HG03135 (cell line): ENCODE measurements around the gene NLGN4X.

ENCODE experiments used
- ATAC-seq: cut with Tn5 transposase; IDR thresholded peaks from one replicate; pipeline ENCODE4 v1.9.1; 2021; ENCODE audit warnings: mild to moderate bottlenecking, moderate library complexity; ENCODE audit not compliant: unreplicated experiment

NLGN4X gene

GRCh38 chrX:5876984-5877596 is 351.6 kb downstream of the NLGN4X start:
- ATAC-seq, result no peak

DNA sequence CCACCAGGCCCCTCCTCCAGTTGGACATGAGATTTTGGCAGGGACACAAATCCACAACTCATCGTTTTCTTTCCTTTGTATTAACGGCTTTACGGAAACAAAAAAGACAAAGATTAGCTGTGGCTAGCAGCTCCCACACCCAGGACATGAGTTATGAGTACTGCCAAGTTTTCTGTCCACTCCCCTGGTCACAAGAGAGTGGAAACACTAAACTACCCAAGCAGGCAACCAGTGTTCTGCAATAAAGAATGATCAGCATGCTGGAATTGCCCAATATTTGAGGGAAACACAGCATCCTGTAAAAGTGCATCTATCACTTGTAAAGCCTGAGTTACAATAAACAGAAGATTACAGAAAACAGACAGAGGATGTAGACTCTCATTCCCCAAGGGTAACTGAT is 358.4 kb downstream of the NLGN4X start:
- no peak for ATAC-seq

GRCh38 chrX:5869786-5870185 is 358.9 kb downstream of the NLGN4X start:
- no peak for ATAC-seq

DNA sequence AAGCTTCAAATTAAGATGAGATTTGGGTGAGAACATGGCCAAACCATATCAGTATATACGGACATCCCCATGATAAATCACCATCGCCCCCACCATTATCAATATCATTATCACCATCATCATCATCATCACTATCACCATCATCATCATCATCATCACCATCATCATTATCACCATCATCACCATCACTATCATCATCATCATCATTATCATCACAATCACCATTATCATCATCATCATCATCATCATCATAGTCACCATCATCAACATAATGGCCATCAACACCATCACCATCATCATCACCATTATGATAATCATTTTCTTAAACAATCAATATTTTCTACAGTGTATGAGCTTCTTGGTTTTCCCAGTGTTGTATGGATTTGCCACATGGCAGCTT is 360.9 kb downstream of the NLGN4X start:
- ATAC-seq, result no peak

GRCh38 chrX:5857232-5857631 is 371.4 kb downstream of the NLGN4X start:
- ATAC-seq, result no peak

DNA sequence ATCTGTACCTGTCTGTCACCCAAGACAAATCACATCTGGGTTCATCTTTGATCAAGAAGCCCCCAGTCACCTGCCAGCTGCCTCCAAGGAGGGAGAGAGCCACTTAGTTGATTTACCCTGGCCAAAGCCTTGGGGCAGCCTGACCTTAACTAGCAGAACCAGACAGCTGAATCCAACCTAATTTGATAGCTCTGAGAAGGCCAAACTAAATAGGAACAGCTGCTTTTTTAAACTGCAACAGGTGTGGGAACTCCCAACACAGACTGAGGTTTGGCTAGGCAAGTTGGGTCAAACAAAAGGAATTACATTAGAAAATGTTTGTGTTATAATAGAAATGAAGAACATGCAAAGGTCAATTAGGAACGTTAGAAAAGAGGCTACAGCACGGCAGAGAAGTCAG is 375.7 kb downstream of the NLGN4X start:
- ATAC-seq, result no peak

DNA sequence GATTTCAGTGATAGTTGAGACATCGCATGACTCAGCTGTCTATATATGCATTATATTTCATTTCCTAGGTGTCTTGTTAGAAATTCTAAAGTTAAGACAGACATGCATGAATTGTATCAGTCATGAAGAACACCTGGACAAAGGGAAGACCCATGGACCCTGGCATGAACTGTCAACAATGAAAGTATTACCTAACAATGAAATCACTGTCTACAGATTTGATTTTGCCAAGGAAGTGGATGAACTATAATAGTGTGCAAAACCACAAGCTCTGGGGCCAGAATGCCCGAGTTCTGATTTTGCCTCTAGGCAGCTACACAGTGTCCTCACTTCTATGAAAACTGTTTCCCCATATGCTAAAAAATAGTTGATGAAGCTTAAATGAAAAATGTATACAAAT is 386.1 kb downstream of the NLGN4X start:
- no peak for ATAC-seq
